OCI-LY7 (cell line): ENCODE data around the gene MTHFD2. TPM values are rescaled to one million over a fixed set of nuclear protein-coding genes. Genes with fewer than 3 reads are reported as not detected.

Experiments
- BruUV-seq: library from RNA; stranded (reverse); fragments of 400-500 nt; replicated peaks from 2 replicates; lab custom pipeline; 2021; lab: Mats Ljungman, UMichigan
- CTCF ChIA-PET: fragments of 300-600 bp; sonication (Branson Sonifier 250); formaldehyde crosslinking; loops from one replicate; lab custom pipeline; 2022; ENCODE audit warnings: antibody characterized with exemption; ENCODE audit not compliant: unreplicated experiment; lab: Charles Lee
- POLR2A ChIA-PET: fragments of 300-600 bp; sonication (Branson Sonifier 250); formaldehyde crosslinking; loops from one replicate; lab custom pipeline; 2022; ENCODE audit warnings: antibody characterized with exemption; lab: Charles Lee
- DNase-seq: peaks from one replicate; pipeline ENCODE4 v3.0.0-alpha.2; 2015; ENCODE audit warnings: low spot score
- H2AFZ ChIP-seq: fragments of 200-600 bp; sonication (generic), shearing (Covaris generic); 2 replicates; pipeline ENCODE4 v1.6.1; 2014; ENCODE audit warnings: mild to moderate bottlenecking, antibody characterized with exemption, low read length, moderate library complexity
- H3K27ac ChIP-seq: fragments of 200-600 bp; sonication (generic); 2 replicates; pipeline ENCODE4 v1.5.1; 2014; ENCODE audit warnings: mixed run types, low read depth, mild to moderate bottlenecking, moderate library complexity, low read length, inconsistent platforms; ENCODE audit not compliant: poor library complexity, severe bottlenecking
- H3K36me3 ChIP-seq: fragments of 200-600 bp; sonication (generic); 2 replicates; pipeline ENCODE4 v1.6.1; 2014; ENCODE audit warnings: mild to moderate bottlenecking, antibody characterized with exemption, low read length, moderate library complexity, mixed read lengths; ENCODE audit not compliant: insufficient read depth
- H3K4me1 ChIP-seq: fragments of 200-600 bp; sonication (generic); 2 replicates; pipeline ENCODE4 v1.5.1; 2014; ENCODE audit warnings: mild to moderate bottlenecking, low read length; ENCODE audit not compliant: insufficient read depth, poor library complexity, severe bottlenecking
- H3K4me2 ChIP-seq: fragments of 200-600 bp; sonication (generic); 2 replicates; pipeline ENCODE4 v1.6.1; 2014; ENCODE audit warnings: mild to moderate bottlenecking, low read length
- H3K4me3 ChIP-seq: fragments of 200-600 bp; sonication (generic); 2 replicates; pipeline ENCODE4 v1.5.1; 2014; ENCODE audit warnings: mild to moderate bottlenecking, low read depth, low read length; ENCODE audit not compliant: poor library complexity, severe bottlenecking
- H3K79me2 ChIP-seq: fragments of 200-600 bp; sonication (generic); 2 replicates; pipeline ENCODE4 v1.6.1; 2016; ENCODE audit warnings: low read depth, mild to moderate bottlenecking, low read length, moderate library complexity, mixed read lengths; ENCODE audit not compliant: insufficient read depth
- H3K9me2 ChIP-seq: fragments of 200-600 bp; sonication (generic); 2 replicates; pipeline ENCODE4 v1.6.1; 2016; ENCODE audit warnings: mild to moderate bottlenecking, low read length, mixed read lengths; ENCODE audit not compliant: insufficient read depth
- H3K9me3 ChIP-seq: fragments of 200-600 bp; sonication (generic); 2 replicates; pipeline ENCODE4 v1.6.1; 2014; ENCODE audit warnings: mild to moderate bottlenecking, mixed run types, low read length, mixed read lengths
- H4K20me1 ChIP-seq: fragments of 200-600 bp; sonication (generic); 2 replicates; pipeline ENCODE4 v1.6.1; 2014; ENCODE audit warnings: mild to moderate bottlenecking, antibody characterized with exemption, low read length, moderate library complexity, mixed read lengths; ENCODE audit not compliant: insufficient read depth
- CTCF ChIP-seq: fragments of 200-600 bp; sonication (generic); conservative IDR thresholded peaks from 2 replicates; pipeline ENCODE4 v1.5.1; 2014; ENCODE audit warnings: mild to moderate bottlenecking, antibody characterized with exemption, low read length, moderate library complexity, mixed read lengths
- EZH2phosphoT487 ChIP-seq: fragments of 200-600 bp; sonication (generic); IDR thresholded peaks from 2 replicates; pipeline ENCODE4 v1.6.1; 2018; ENCODE audit warnings: low read depth, borderline replicate concordance, mild to moderate bottlenecking, mixed run types, antibody characterized with exemption, low read length, moderate library complexity, mixed read lengths
- intact Hi-C: fragments of 100-400 bp; cut with micrococcal nuclease; formaldehyde crosslinking; loops from one replicate; pipeline ENCODE4 v1.10.0; 2022; ENCODE audit not compliant: unreplicated experiment
- total RNA-seq, 2 experiments: library from RNA; depleted of rRNA in 1 of 2; stranded (reverse); fragments of >200 nt in 1 of 2; shearing (Covaris generic) in 1 of 2; gene quantifications; 2 replicates each; pipeline ENCODE4 v1.2.3, GENCODE V29; 2014 to 2022

The MTHFD2 gene
- total RNA-seq, 2 experiments from 2014 or later = 220 to 365 TPM

- no TSS peak for BruUV-seq
- Histone ChIP-seq H3K9me2 (no peaks in the 10 kb centered on the region), H3K4me1 (peaks cover 34% of the 10 kb centered on the region), H3K79me2 (no peaks in the 10 kb centered on the region), H3K36me3 (no peaks in the 10 kb centered on the region), H2AFZ (peak overlapping the region; percentile 17; the same call in 1 of the 2 replicates), H3K9me3 (no peaks in the 10 kb centered on the region), H3K27ac (no peak overlapping the region), H4K20me1 (no peaks in the 10 kb centered on the region), H3K4me3 (no peak overlapping the region), H3K4me2 (peak overlapping the region; percentile 13; the same call in 1 of the 2 replicates)
- intact Hi-C loops = no loop called here
- DNase-seq = no peak
- ChIA-PET CTCF (interaction anchor here (1.0 kb wide), 1 partner anchor 13 kb away, joined by 3 read pairs; the partner anchor contains the start of gene MOB1A), POLR2A (interaction anchor here (0.6 to 1.9 kb wide), 10 partner anchors 8 to 23 kb away, joined by 3 to 15 read pairs (median 4); partner anchors contain the start of gene MOB1A)
- no peak for TF ChIP-seq EZH2phosphoT487
- TF ChIP-seq CTCF = no peak
Measured at GRCh38 chr2:74191596-74192380, 6.6 kb upstream of the MTHFD2 start.

GRCh38 chr2:74194799-74195198 is 3.6 kb upstream of the MTHFD2 start:
- Histone ChIP-seq H3K4me1 (peaks cover 30% of the 10 kb centered on the region), H3K4me3 (no peak overlapping the region), H3K9me3 (no peaks in the 10 kb centered on the region), H3K79me2 (peaks cover 8% of the 10 kb centered on the region), H4K20me1 (peaks cover 7% of the 10 kb centered on the region), H3K4me2 (no peak overlapping the region), H3K9me2 (no peaks in the 10 kb centered on the region), H3K27ac (no peak overlapping the region), H3K36me3 (peaks cover 7% of the 10 kb centered on the region), H2AFZ (no peak overlapping the region)
- no peak for TF ChIP-seq EZH2phosphoT487
- TF ChIP-seq CTCF = no peak
- DNase-seq = no peak
- BruUV-seq = no TSS peak
- ChIA-PET CTCF (no interaction called here), POLR2A (no interaction called here)
- intact Hi-C loops = no loop called here

- Histone ChIP-seq H3K27ac (no peak overlapping the region), H2AFZ (peak overlapping the region; percentile 64; the same call in 1 of the 2 replicates), H3K4me1 (peaks cover 40% of the 10 kb centered on the region), H3K4me2 (no peak overlapping the region), H3K36me3 (peaks cover 30% of the 10 kb centered on the region), H3K79me2 (peaks cover 31% of the 10 kb centered on the region), H3K9me2 (no peaks in the 10 kb centered on the region), H3K4me3 (no peak overlapping the region), H3K9me3 (no peaks in the 10 kb centered on the region), H4K20me1 (peaks cover 27% of the 10 kb centered on the region)
- no TSS peak for BruUV-seq
- ChIA-PET CTCF (no interaction called here), POLR2A (interaction anchor here (1.2 to 7.1 kb wide), 4 partner anchors 12 to 40 kb away, joined by 3 to 118 read pairs (median 12); partner anchors contain the start of gene MOB1A)
- intact Hi-C loops = no loop called here
- TF ChIP-seq CTCF (no peak), EZH2phosphoT487 (no peak)
- no peak for DNase-seq
Measured at GRCh38 chr2:74197049-74197448, 1.4 kb upstream of the MTHFD2 start.
